Measurements from ENCODE around the gene RNF4.
"Not testable (repeated sequence)": the region's sequence is repeated elsewhere in the genome, so short reads cannot be mapped to it uniquely, and the experiment has no call there.

- TF ChIP-seq CTCF, POLR2A (IDR thresholded peaks at IDR 0.05): not testable (repeated sequence)
Measured at GRCh38 chr4:2546961-2547691, 78.2 kb downstream of the RNF4 start.

Measured in Peyer's patch (tissue), 4 donors.